ENCODE data around the gene SPTB.

SPTB gene

GRCh38 chr14:64825509-64825908, 54.2 kb downstream of the SPTB start:
- Histone ChIP-seq H3K9ac (ENCODE audit: low read length) (no peak overlapping the region), H3K4me3 (ENCODE audit: low read length) (no peak overlapping the region), H3K36me3 (ENCODE audit: control insufficient read depth, insufficient read depth, low read length) (no peaks in the 10 kb centered on the region), H3K4me1 (ENCODE audit: control insufficient read depth, insufficient read depth, low read length) (peaks cover 5% of the 10 kb centered on the region), H3K9me3 (ENCODE audit: control insufficient read depth, low read length) (no peaks in the 10 kb centered on the region), H3K27me3 (ENCODE audit: control insufficient read depth, insufficient read depth, low read length) (peaks cover 9% of the 10 kb centered on the region)

- Histone ChIP-seq H3K4me1 (ENCODE audit: control insufficient read depth, insufficient read depth, low read length) (peaks cover 5% of the 10 kb centered on the region), H3K27me3 (ENCODE audit: control insufficient read depth, insufficient read depth, low read length) (peaks cover 9% of the 10 kb centered on the region), H3K9ac (ENCODE audit: low read length) (no peak overlapping the region), H3K36me3 (ENCODE audit: control insufficient read depth, insufficient read depth, low read length) (no peaks in the 10 kb centered on the region), H3K9me3 (ENCODE audit: control insufficient read depth, low read length) (no peaks in the 10 kb centered on the region), H3K4me3 (ENCODE audit: low read length) (no peak overlapping the region)
Measured at GRCh38 chr14:64825006-64825405, 54.7 kb downstream of the SPTB start.

- Histone ChIP-seq H3K9ac (ENCODE audit: low read length) (no peak overlapping the region), H3K4me3 (ENCODE audit: low read length) (no peak overlapping the region), H3K4me1 (ENCODE audit: control insufficient read depth, insufficient read depth, low read length) (peaks cover 5% of the 10 kb centered on the region)
Measured at GRCh38 chr14:64824471-64824870, 55.2 kb downstream of the SPTB start.

GRCh38 chr14:64823305-64823861, 56.3 kb downstream of the SPTB start:
- Histone ChIP-seq H3K36me3 (ENCODE audit: control insufficient read depth, insufficient read depth, low read length) (no peaks in the 10 kb centered on the region), H3K9me3 (ENCODE audit: control insufficient read depth, low read length) (no peaks in the 10 kb centered on the region), H3K4me1 (ENCODE audit: control insufficient read depth, insufficient read depth, low read length) (peaks cover 5% of the 10 kb centered on the region), H3K4me3 (ENCODE audit: low read length) (no peak overlapping the region), H3K27me3 (ENCODE audit: control insufficient read depth, insufficient read depth, low read length) (peaks cover 9% of the 10 kb centered on the region), H3K9ac (ENCODE audit: low read length) (no peak overlapping the region)

More at GRCh38 chr14:64824471-64824870, 55.2 kb downstream of the SPTB start:
- H3K27me3 ChIP-seq (ENCODE audit: control insufficient read depth, insufficient read depth, low read length), result peaks cover 9% of the 10 kb centered on the region
- no peaks in the 10 kb centered on the region for H3K9me3 ChIP-seq (ENCODE audit: control insufficient read depth, low read length)
- H3K36me3 ChIP-seq (ENCODE audit: control insufficient read depth, insufficient read depth, low read length), result no peaks in the 10 kb centered on the region

GRCh38 chr14:64821651-64822050, 58.1 kb downstream of the SPTB start:
- Histone ChIP-seq H3K36me3 (ENCODE audit: control insufficient read depth, insufficient read depth, low read length) (no peaks in the 10 kb centered on the region), H3K4me3 (ENCODE audit: low read length) (no peak overlapping the region), H3K9me3 (ENCODE audit: control insufficient read depth, low read length) (no peaks in the 10 kb centered on the region), H3K9ac (ENCODE audit: low read length) (no peak overlapping the region), H3K4me1 (ENCODE audit: control insufficient read depth, insufficient read depth, low read length) (peaks cover 5% of the 10 kb centered on the region), H3K27me3 (ENCODE audit: control insufficient read depth, insufficient read depth, low read length) (peaks cover 16% of the 10 kb centered on the region)

- no peak overlapping the region for H3K9ac ChIP-seq (ENCODE audit: low read length)
- H3K36me3 ChIP-seq (ENCODE audit: control insufficient read depth, insufficient read depth, low read length), result no peaks in the 10 kb centered on the region
- peaks cover 2% of the 10 kb centered on the region for H3K4me1 ChIP-seq (ENCODE audit: control insufficient read depth, insufficient read depth, low read length)
- peaks cover 12% of the 10 kb centered on the region for H3K27me3 ChIP-seq (ENCODE audit: control insufficient read depth, insufficient read depth, low read length)
- no peak overlapping the region for H3K4me3 ChIP-seq (ENCODE audit: low read length)
- H3K9me3 ChIP-seq (ENCODE audit: control insufficient read depth, low read length), result no peaks in the 10 kb centered on the region
Measured at GRCh38 chr14:64818151-64818550, 61.6 kb downstream of the SPTB start.

GRCh38 chr14:64817631-64818030, 62.1 kb downstream of the SPTB start:
- no peak overlapping the region for H3K4me3 ChIP-seq (ENCODE audit: low read length)
- no peaks in the 10 kb centered on the region for H3K36me3 ChIP-seq (ENCODE audit: control insufficient read depth, insufficient read depth, low read length)
- H3K4me1 ChIP-seq (ENCODE audit: control insufficient read depth, insufficient read depth, low read length), result no peaks in the 10 kb centered on the region
- peaks cover 12% of the 10 kb centered on the region for H3K27me3 ChIP-seq (ENCODE audit: control insufficient read depth, insufficient read depth, low read length)
- H3K9ac ChIP-seq (ENCODE audit: low read length), result no peak overlapping the region
- H3K9me3 ChIP-seq (ENCODE audit: control insufficient read depth, low read length), result no peaks in the 10 kb centered on the region

GRCh38 chr14:64816221-64816783, 63.4 kb downstream of the SPTB start:
- H3K27me3 ChIP-seq (ENCODE audit: control insufficient read depth, insufficient read depth, low read length), result peaks cover 7% of the 10 kb centered on the region
- no peak overlapping the region for H3K4me3 ChIP-seq (ENCODE audit: low read length)
- no peaks in the 10 kb centered on the region for H3K36me3 ChIP-seq (ENCODE audit: control insufficient read depth, insufficient read depth, low read length)
- H3K9me3 ChIP-seq (ENCODE audit: control insufficient read depth, low read length), result no peaks in the 10 kb centered on the region
- H3K9ac ChIP-seq (ENCODE audit: low read length), result no peak overlapping the region
- H3K4me1 ChIP-seq (ENCODE audit: control insufficient read depth, insufficient read depth, low read length), result no peaks in the 10 kb centered on the region

- Histone ChIP-seq H3K36me3 (ENCODE audit: control insufficient read depth, insufficient read depth, low read length) (no peaks in the 10 kb centered on the region), H3K9me3 (ENCODE audit: control insufficient read depth, low read length) (no peaks in the 10 kb centered on the region), H3K4me1 (ENCODE audit: control insufficient read depth, insufficient read depth, low read length) (no peaks in the 10 kb centered on the region), H3K4me3 (ENCODE audit: low read length) (no peak overlapping the region), H3K27me3 (ENCODE audit: control insufficient read depth, insufficient read depth, low read length) (peaks cover 7% of the 10 kb centered on the region), H3K9ac (ENCODE audit: low read length) (no peak overlapping the region)
Measured at GRCh38 chr14:64815257-64815656, 64.5 kb downstream of the SPTB start.

- Histone ChIP-seq H3K4me1 (ENCODE audit: control insufficient read depth, insufficient read depth, low read length) (no peaks in the 10 kb centered on the region), H3K4me3 (ENCODE audit: low read length) (no peak overlapping the region), H3K36me3 (ENCODE audit: control insufficient read depth, insufficient read depth, low read length) (no peaks in the 10 kb centered on the region), H3K9ac (ENCODE audit: low read length) (no peak overlapping the region), H3K9me3 (ENCODE audit: control insufficient read depth, low read length) (no peaks in the 10 kb centered on the region), H3K27me3 (ENCODE audit: control insufficient read depth, insufficient read depth, low read length) (no peaks in the 10 kb centered on the region)
Measured at GRCh38 chr14:64812412-64812811, 67.3 kb downstream of the SPTB start.

GRCh38 chr14:64811676-64812075, 68.0 kb downstream of the SPTB start:
- H3K9ac ChIP-seq (ENCODE audit: low read length), result no peak overlapping the region
- no peaks in the 10 kb centered on the region for H3K36me3 ChIP-seq (ENCODE audit: control insufficient read depth, insufficient read depth, low read length)
- H3K4me3 ChIP-seq (ENCODE audit: low read length), result no peak overlapping the region
- H3K4me1 ChIP-seq (ENCODE audit: control insufficient read depth, insufficient read depth, low read length), result peaks cover 4% of the 10 kb centered on the region
- no peaks in the 10 kb centered on the region for H3K27me3 ChIP-seq (ENCODE audit: control insufficient read depth, insufficient read depth, low read length)
- no peaks in the 10 kb centered on the region for H3K9me3 ChIP-seq (ENCODE audit: control insufficient read depth, low read length)

GRCh38 chr14:64808449-64808848, 71.3 kb downstream of the SPTB start:
- no peaks in the 10 kb centered on the region for H3K36me3 ChIP-seq (ENCODE audit: control insufficient read depth, insufficient read depth, low read length)
- no peaks in the 10 kb centered on the region for H3K27me3 ChIP-seq (ENCODE audit: control insufficient read depth, insufficient read depth, low read length)
- H3K4me3 ChIP-seq (ENCODE audit: low read length), result no peak overlapping the region
- no peaks in the 10 kb centered on the region for H3K9me3 ChIP-seq (ENCODE audit: control insufficient read depth, low read length)
- peaks cover 8% of the 10 kb centered on the region for H3K4me1 ChIP-seq (ENCODE audit: control insufficient read depth, insufficient read depth, low read length)
- H3K9ac ChIP-seq (ENCODE audit: low read length), result no peak overlapping the region

- no peaks in the 10 kb centered on the region for H3K36me3 ChIP-seq (ENCODE audit: control insufficient read depth, insufficient read depth, low read length)
- H3K9ac ChIP-seq (ENCODE audit: low read length), result no peak overlapping the region
- no peak overlapping the region for H3K4me3 ChIP-seq (ENCODE audit: low read length)
- no peaks in the 10 kb centered on the region for H3K27me3 ChIP-seq (ENCODE audit: control insufficient read depth, insufficient read depth, low read length)
- H3K9me3 ChIP-seq (ENCODE audit: control insufficient read depth, low read length), result no peaks in the 10 kb centered on the region
- H3K4me1 ChIP-seq (ENCODE audit: control insufficient read depth, insufficient read depth, low read length), result peaks cover 8% of the 10 kb centered on the region
Measured at GRCh38 chr14:64807551-64807950, 72.2 kb downstream of the SPTB start.
